Mesendoderm (in vitro differentiated cells): ENCODE results near the gene ZNF212.
"Not testable (repeated sequence)": the region's sequence is repeated elsewhere in the genome, so short reads cannot be mapped to it uniquely, and the experiment has no call there.

Source experiments
- DNase-seq: peaks from one replicate; pipeline ENCODE4 v3.0.0; 2013
- H2AK5ac ChIP-seq: 2 replicates; pipeline ENCODE4 v1.6.1; 2013; ENCODE audit warnings: low read length, inconsistent platforms
- H2BK120ac ChIP-seq: 2 replicates; pipeline ENCODE4 v1.6.1; 2013; ENCODE audit warnings: low read depth, mild to moderate bottlenecking, low read length, moderate library complexity, mixed read lengths
- H2BK15ac ChIP-seq: replicated peaks from 2 replicates; pipeline ENCODE4 v1.6.1; 2013; ENCODE audit warnings: low read depth, mild to moderate bottlenecking, moderate library complexity
- H2BK5ac ChIP-seq: 2 replicates; pipeline ENCODE4 v1.6.1; 2013; ENCODE audit warnings: low read length, inconsistent platforms
- H3K18ac ChIP-seq: 2 replicates; pipeline ENCODE4 v1.6.1; 2013; ENCODE audit warnings: mild to moderate bottlenecking, low read length, mixed read lengths
- H3K23ac ChIP-seq: one replicate; pipeline ENCODE4 v1.6.1; 2013; ENCODE audit warnings: low read length
- H3K27ac ChIP-seq: 2 replicates; pipeline ENCODE4 v1.5.1; 2013; ENCODE audit warnings: low read depth, mild to moderate bottlenecking, inconsistent platforms, low read length, moderate library complexity
- H3K27me3 ChIP-seq: 2 replicates; pipeline ENCODE4 v1.6.1; 2013; ENCODE audit warnings: low read length, control low read depth, mild to moderate bottlenecking, inconsistent platforms; ENCODE audit not compliant: insufficient read depth, poor library complexity
- H3K36me3 ChIP-seq: 2 replicates; pipeline ENCODE4 v1.6.1; 2013; ENCODE audit warnings: low read length, inconsistent platforms; ENCODE audit not compliant: control insufficient read depth, insufficient read depth
- H3K4ac ChIP-seq: one replicate; pipeline ENCODE4 v1.6.1; 2013; ENCODE audit warnings: low read depth, mild to moderate bottlenecking, low read length, moderate library complexity
- H3K4me1 ChIP-seq: 2 replicates; pipeline ENCODE4 v1.6.1; 2013; ENCODE audit warnings: low read depth, low read length, inconsistent platforms; ENCODE audit not compliant: control insufficient read depth
- H3K4me2 ChIP-seq: 2 replicates; pipeline ENCODE4 v1.6.1; 2013; ENCODE audit warnings: low read length
- H3K4me3 ChIP-seq: 2 replicates; pipeline ENCODE4 v1.5.1; 2013; ENCODE audit warnings: mild to moderate bottlenecking, low read length
- H3K56ac ChIP-seq: one replicate; pipeline ENCODE4 v1.6.1; 2013; ENCODE audit warnings: low read length
- H3K79me1 ChIP-seq: 2 replicates; pipeline ENCODE4 v1.6.1; 2013; ENCODE audit warnings: low read length, inconsistent platforms
- H3K79me2 ChIP-seq: 2 replicates; pipeline ENCODE4 v1.6.1; 2013; ENCODE audit warnings: mild to moderate bottlenecking, low read length; ENCODE audit not compliant: control insufficient read depth, insufficient read depth
- H3K9ac ChIP-seq: 2 replicates; pipeline ENCODE4 v1.6.1; 2013; ENCODE audit warnings: low read length, inconsistent platforms
- H4K5ac ChIP-seq: one replicate; pipeline ENCODE4 v1.6.1; 2013; ENCODE audit warnings: low read length
- H4K8ac ChIP-seq: one replicate; pipeline ENCODE4 v1.6.1; 2013; ENCODE audit warnings: low read depth, mild to moderate bottlenecking, control low read depth, low read length, moderate library complexity
- WGBS: extraction: QIAGEN DNeasy Blood & Tissue Kit; methylation state at CpG from one replicate; pipeline ENCODE4 v1.1.7; 2013; ENCODE audit warnings: low lambda C conversion rate, missing lambda C conversion rate; ENCODE audit not compliant: insufficient coverage; ENCODE audit errors: extremely low coverage; 5-methylcytosine and 5-hydroxymethylcytosine counted together

Gene ZNF212

DNA sequence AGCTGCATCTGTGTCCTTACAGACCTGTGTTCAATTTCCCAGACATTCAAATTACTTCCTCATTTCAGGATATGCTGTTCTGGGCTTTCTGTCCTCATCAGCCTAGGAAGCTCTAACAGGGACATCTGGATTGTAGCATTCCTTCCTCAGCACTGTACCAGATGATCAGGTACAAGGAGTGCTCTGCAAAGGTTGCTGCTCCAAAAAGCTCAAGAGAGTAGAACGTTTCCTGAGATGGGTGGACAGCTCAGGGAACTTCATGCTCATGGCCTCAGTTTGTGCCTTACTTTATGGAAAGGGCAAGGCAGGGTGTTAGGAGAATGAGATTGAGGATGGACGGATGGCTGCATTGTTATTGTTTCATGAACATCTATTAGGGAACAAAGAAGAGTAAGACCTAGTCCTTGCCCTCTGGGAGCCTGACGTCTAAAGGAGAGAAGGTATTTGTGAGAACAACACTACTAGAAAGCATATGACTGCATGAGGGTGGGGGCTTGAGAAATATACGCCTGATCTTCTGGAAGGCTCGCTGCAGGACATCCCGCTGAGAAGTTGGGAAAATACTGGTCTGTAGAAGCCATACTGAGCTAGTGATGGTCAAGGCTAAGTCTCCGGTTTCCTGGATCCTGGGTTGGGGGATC lies 10.5 kb upstream of the ZNF212 start:
- Histone ChIP-seq H4K8ac (no peak overlapping the region), H3K27ac (no peak overlapping the region), H2BK5ac (no peak overlapping the region), H2BK15ac (no peak overlapping the region), H3K23ac (no peak overlapping the region), H4K5ac (peak overlapping the region; percentile 56), H2BK120ac (no peak overlapping the region), H3K18ac (no peak overlapping the region), H3K27me3 (no peaks in the 10 kb centered on the region), H2AK5ac (no peak overlapping the region), H3K79me2 (no peaks in the 10 kb centered on the region), H3K36me3 (no peaks in the 10 kb centered on the region), H3K79me1 (no peaks in the 10 kb centered on the region), H3K4me3 (no peak overlapping the region), H3K4ac (no peak overlapping the region), H3K4me2 (no peak overlapping the region), H3K4me1 (no peaks in the 10 kb centered on the region), H3K9ac (no peak overlapping the region), H3K56ac (no peak overlapping the region)
- DNase-seq = no peak
- no CpG with 5 or more reads among the region's 7 CpGs for WGBS

DNA sequence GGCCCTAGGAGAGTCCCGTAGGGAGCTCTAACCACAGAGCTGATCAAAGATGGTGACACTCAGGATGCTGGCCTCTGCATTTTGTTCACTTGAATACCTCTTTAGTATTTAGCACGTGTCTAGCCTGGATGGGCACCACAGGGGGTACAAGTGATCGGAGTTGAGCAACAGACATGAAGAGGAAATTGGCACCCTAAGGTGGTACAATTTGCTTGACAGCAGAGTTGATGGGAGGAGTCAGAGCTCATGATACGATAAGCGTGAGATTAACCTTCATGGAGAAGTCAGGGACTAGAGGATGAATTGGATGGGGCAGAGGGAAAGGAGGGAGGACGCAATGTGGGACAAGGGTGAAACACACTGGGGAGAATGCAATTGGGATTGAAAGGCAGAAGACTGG lies 9.9 kb upstream of the ZNF212 start:
- Histone ChIP-seq H3K18ac (no peak overlapping the region), H3K4me3 (no peak overlapping the region), H4K5ac (no peak overlapping the region), H3K23ac (no peak overlapping the region), H3K36me3 (no peaks in the 10 kb centered on the region), H3K27me3 (no peaks in the 10 kb centered on the region), H3K4ac (no peak overlapping the region), H2AK5ac (no peak overlapping the region), H3K56ac (no peak overlapping the region), H2BK5ac (no peak overlapping the region), H3K27ac (no peak overlapping the region), H3K79me1 (no peaks in the 10 kb centered on the region), H3K4me1 (no peaks in the 10 kb centered on the region), H3K79me2 (no peaks in the 10 kb centered on the region), H4K8ac (no peak overlapping the region), H2BK120ac (no peak overlapping the region), H2BK15ac (no peak overlapping the region), H3K4me2 (no peak overlapping the region), H3K9ac (no peak overlapping the region)
- no CpG with 5 or more reads among the region's 6 CpGs for WGBS
- DNase-seq = no peak

DNA sequence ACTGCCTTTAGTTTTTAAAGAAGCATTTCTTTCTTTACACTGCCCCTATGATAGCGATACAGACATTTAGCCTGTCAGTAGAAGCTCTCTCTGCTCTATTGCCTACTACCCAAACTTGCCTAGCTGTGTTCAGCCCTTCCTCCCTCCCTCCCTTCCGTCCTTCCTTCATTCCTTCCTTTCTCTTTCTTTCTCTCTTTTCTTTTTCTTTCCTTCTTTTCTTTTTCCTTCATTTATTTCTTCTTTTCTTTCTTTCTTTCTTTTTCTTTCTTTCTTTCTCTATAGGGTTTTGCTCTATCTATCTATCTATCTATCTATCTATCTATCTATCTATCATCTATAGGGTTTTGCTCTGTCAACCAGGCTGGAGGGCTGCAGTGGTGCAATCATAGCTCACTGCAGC lies 7.1 kb upstream of the ZNF212 start:
- Histone ChIP-seq H2BK15ac (no peak overlapping the region), H2BK120ac (no peak overlapping the region), H3K9ac (no peak overlapping the region), H3K56ac (no peak overlapping the region), H3K4me1 (no peaks in the 10 kb centered on the region), H3K79me1 (no peaks in the 10 kb centered on the region), H2AK5ac (no peak overlapping the region), H4K8ac (no peak overlapping the region), H3K27me3 (no peaks in the 10 kb centered on the region), H2BK5ac (no peak overlapping the region), H3K18ac (no peak overlapping the region), H3K4me3 (no peak overlapping the region), H4K5ac (no peak overlapping the region), H3K4ac (no peak overlapping the region), H3K79me2 (no peaks in the 10 kb centered on the region), H3K4me2 (no peak overlapping the region), H3K23ac (no peak overlapping the region), H3K36me3 (no peaks in the 10 kb centered on the region), H3K27ac (no peak overlapping the region)
- no peak for DNase-seq
- no CpG with 5 or more reads among the region's 2 CpGs for WGBS

DNA sequence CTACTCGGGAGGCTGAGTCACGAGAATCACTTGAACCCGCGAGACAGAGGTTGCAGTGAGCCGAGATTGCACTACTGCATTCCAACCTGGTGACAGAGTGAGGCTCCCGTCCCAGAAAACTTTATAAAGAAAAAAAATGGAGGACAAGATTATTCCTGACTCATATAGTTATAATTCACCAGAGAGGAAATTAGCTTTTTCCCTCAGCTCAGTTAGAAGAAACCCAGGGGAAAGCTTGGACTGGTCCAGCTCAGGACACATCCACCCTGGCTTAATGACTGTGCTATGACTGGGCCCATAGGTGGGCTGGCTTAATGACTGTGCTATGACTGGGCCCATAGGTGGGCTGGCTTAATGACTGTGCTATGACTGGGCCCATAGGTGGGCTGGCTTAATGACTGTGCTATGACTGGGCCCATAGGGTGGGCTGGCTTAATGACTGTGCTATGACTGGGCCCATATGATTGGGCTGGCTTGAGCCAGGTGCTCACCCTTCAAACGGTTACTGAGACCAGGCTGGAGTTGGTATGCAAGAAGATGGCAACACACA lies 5.7 kb upstream of the ZNF212 start:
- not testable (repeated sequence) for H3K23ac ChIP-seq, DNase-seq, H3K9ac ChIP-seq, H3K4ac ChIP-seq, H3K79me2 ChIP-seq, H3K27me3 ChIP-seq, H4K8ac ChIP-seq, H3K36me3 ChIP-seq, H2BK120ac ChIP-seq, H3K27ac ChIP-seq, H4K5ac ChIP-seq, H3K4me2 ChIP-seq, H3K79me1 ChIP-seq, H2BK5ac ChIP-seq, H2BK15ac ChIP-seq, H2AK5ac ChIP-seq, H3K56ac ChIP-seq, H3K18ac ChIP-seq, H3K4me3 ChIP-seq, H3K4me1 ChIP-seq
- no CpG with 5 or more reads among the region's 7 CpGs for WGBS

DNA sequence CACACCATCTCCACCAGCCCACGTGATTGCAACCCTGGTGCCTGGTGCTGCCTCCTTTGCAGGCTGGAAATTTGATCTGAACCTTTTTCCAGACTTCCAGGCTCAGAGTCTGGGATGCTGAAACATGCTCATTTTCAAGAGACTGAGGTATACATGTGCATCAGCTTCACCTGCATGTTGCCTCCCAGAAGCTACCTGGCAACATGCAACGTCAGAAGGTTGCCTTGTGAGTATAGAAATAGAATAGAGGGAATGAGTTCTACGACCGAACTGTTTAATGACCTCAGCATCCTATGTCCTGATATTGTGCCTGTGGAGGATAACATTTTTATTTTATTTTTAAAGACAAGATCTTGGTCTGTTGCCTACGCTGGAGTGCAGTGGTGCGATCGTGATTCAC lies 1.9 kb upstream of the ZNF212 start:
- Histone ChIP-seq H3K9ac (no peak overlapping the region), H3K4me1 (peaks cover 5% of the 10 kb centered on the region), H3K4ac (no peak overlapping the region), H4K8ac (no peak overlapping the region), H3K27ac (no peak overlapping the region), H3K79me1 (peaks cover 12% of the 10 kb centered on the region), H3K18ac (no peak overlapping the region), H3K23ac (no peak overlapping the region), H3K27me3 (no peaks in the 10 kb centered on the region), H3K4me3 (no peak overlapping the region), H3K4me2 (no peak overlapping the region), H2BK5ac (no peak overlapping the region), H3K56ac (no peak overlapping the region), H3K36me3 (no peaks in the 10 kb centered on the region), H2AK5ac (no peak overlapping the region), H3K79me2 (peaks cover 16% of the 10 kb centered on the region), H2BK120ac (no peak overlapping the region), H4K5ac (no peak overlapping the region), H2BK15ac (no peak overlapping the region)
- DNase-seq = no peak
- WGBS = no CpG with 5 or more reads among the region's 7 CpGs

DNA sequence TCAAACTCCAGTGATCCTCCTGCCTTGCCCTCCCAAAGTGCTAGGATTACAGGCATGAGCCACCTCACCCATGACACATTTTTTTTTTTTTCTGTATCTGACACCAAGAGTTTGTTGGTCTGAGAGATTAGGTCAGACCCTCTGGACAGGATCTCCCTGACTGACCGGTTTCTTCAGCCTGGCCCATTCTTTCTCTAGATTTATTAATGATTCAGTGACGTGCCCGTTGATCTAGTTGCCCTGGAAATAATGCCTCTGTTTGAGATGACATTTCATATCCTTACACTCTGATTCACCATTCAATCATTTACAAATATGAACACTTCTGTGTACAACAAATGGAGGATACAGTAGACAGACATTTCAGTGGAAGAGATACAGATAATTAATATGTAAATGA lies 1.4 kb upstream of the ZNF212 start:
- Histone ChIP-seq H3K9ac (no peak overlapping the region), H3K18ac (no peak overlapping the region), H2BK120ac (no peak overlapping the region), H3K56ac (no peak overlapping the region), H3K4me1 (peaks cover 5% of the 10 kb centered on the region), H3K79me2 (peaks cover 16% of the 10 kb centered on the region), H3K4ac (no peak overlapping the region), H3K23ac (no peak overlapping the region), H3K27ac (no peak overlapping the region), H2BK5ac (no peak overlapping the region), H3K36me3 (no peaks in the 10 kb centered on the region), H3K27me3 (no peaks in the 10 kb centered on the region), H3K4me3 (no peak overlapping the region), H4K8ac (no peak overlapping the region), H3K79me1 (peaks cover 12% of the 10 kb centered on the region), H3K4me2 (no peak overlapping the region), H2AK5ac (no peak overlapping the region), H4K5ac (no peak overlapping the region), H2BK15ac (no peak overlapping the region)
- no peak for DNase-seq
- no CpG with 5 or more reads among the region's 3 CpGs for WGBS
